Posterior vena cava (tissue), 2 donors: Measurements from ENCODE around the gene GULP1. TPM values are rescaled to one million over a fixed set of nuclear protein-coding genes. Genes with fewer than 3 reads are reported as not detected.
A peak's percentile ranks its signal among the peaks of the same experiment; 100 is the strongest.
"Not testable (repeated sequence)": the region's sequence is repeated elsewhere in the genome, so short reads cannot be mapped to it uniquely, and the experiment has no call there.

Experiments used
- DNase-seq: peaks from one replicate; pipeline ENCODE4 v3.0.0-alpha.2; 2020; ENCODE audit warnings: low spot score
- intact Hi-C, 2 donors: fragments of 100-400 bp; cut with DNase I; formaldehyde crosslinking; loops; one replicate each; pipeline versions ENCODE4 v1.14.1 to v1.14.2; 2022 to 2023
- total RNA-seq, 2 donors: library from RNA; stranded (reverse); fragmentation: NEBNext Ultra II Directional; extraction: Animal tissue kit (Norgen Biotek cat#: 25700); gene quantifications; one replicate each; pipeline ENCODE4 v1.2.1, GENCODE V29; 2021
- donor health status: DM: yes; HTN: yes; CAD: no.
- donor health status: DM: yes; HTN: yes; CAD: no.

The GULP1 gene
- total RNA-seq, 2 donors from 2014 or later: 25.9 to 63.2 TPM

GRCh38 chr2:188285774-188286173 lies 5.9 kb upstream of the GULP1 start:
- intact Hi-C loops: no loop called here
- no peak for DNase-seq

GRCh38 chr2:188291142-188291616 lies 495 bp upstream of the GULP1 start:
- no peak for DNase-seq
- intact Hi-C loops: no loop called here

- intact Hi-C loops: no loop called here
- peak; percentile 91 for DNase-seq
Observed at GRCh38 chr2:188292348-188293239, 920 bp downstream of the GULP1 start.

- intact Hi-C loops: no loop called here
- peak; percentile 83 for DNase-seq
Observed at GRCh38 chr2:188293601-188294351, 2.1 kb downstream of the GULP1 start.

GRCh38 chr2:188294352-188294926 lies 2.8 kb downstream of the GULP1 start:
- intact Hi-C loops: no loop called here
- DNase-seq: no peak

- no peak for DNase-seq
- intact Hi-C loops: no loop called here
Observed at GRCh38 chr2:188295067-188295685, 3.5 kb downstream of the GULP1 start.

GRCh38 chr2:188297978-188298377 lies 6.3 kb downstream of the GULP1 start:
- DNase-seq: no peak
- intact Hi-C loops: no loop called here

GRCh38 chr2:188298937-188299371 lies 7.3 kb downstream of the GULP1 start:
- intact Hi-C loops, DNase-seq: not testable (repeated sequence)

GRCh38 chr2:188303363-188304031 lies 11.8 kb downstream of the GULP1 start:
- DNase-seq: no peak
- intact Hi-C loops: no loop called here

GRCh38 chr2:188305271-188305670 lies 13.6 kb downstream of the GULP1 start:
- intact Hi-C loops: no loop called here
- DNase-seq: no peak

- no peak for DNase-seq
- intact Hi-C loops: no loop called here
Observed at GRCh38 chr2:188306271-188306670, 14.6 kb downstream of the GULP1 start.

- DNase-seq: no peak
- intact Hi-C loops: no loop called here
Observed at GRCh38 chr2:188307850-188308283, 16.2 kb downstream of the GULP1 start.

GRCh38 chr2:188308483-188308882 lies 16.8 kb downstream of the GULP1 start:
- intact Hi-C loops: no loop called here
- no peak for DNase-seq

- intact Hi-C loops: no loop called here
- DNase-seq: no peak
Observed at GRCh38 chr2:188309364-188309763, 17.7 kb downstream of the GULP1 start.

- no peak for DNase-seq
- intact Hi-C loops: no loop called here
Observed at GRCh38 chr2:188314314-188315054, 22.8 kb downstream of the GULP1 start.

GRCh38 chr2:188315750-188316149 lies 24.1 kb downstream of the GULP1 start:
- no peak for DNase-seq
- intact Hi-C loops: no loop called here

GRCh38 chr2:188316342-188316741 lies 24.7 kb downstream of the GULP1 start:
- no peak for DNase-seq
- intact Hi-C loops: no loop called here

- intact Hi-C loops: no loop called here
- DNase-seq: no peak
Observed at GRCh38 chr2:188316791-188317423, 25.2 kb downstream of the GULP1 start.
